CD4-positive, alpha-beta T cell treated with Interleukin-4 for 4 hours (primary cell): ENCODE data around the gene MEGF11.
"Not testable (repeated sequence)": the region's sequence is repeated elsewhere in the genome, so short reads cannot be mapped to it uniquely, and the experiment has no call there.

Experiments used
- DNase-seq: peaks from one replicate; pipeline ENCODE4 v3.0.0-alpha.2; 2020

MEGF11 gene

DNA sequence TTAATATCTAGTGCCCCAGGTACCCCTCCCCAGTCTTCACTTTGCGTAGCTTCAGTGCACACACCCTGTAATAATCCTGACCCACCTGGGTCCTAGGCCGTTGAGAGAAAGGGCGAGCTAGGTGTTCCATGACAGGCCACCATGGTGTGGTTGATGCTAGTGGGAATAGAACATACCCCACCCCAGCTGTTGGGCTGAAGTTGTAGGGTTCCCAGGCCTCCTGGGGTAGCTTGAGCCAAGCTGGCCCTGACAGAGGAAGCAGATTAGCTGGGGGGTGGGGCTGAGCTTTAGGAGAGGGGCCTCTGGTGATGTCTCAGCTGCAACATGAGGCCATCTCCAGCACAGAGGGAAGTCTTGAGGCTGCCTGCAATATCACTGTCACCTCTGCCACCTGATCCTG is 343.7 kb downstream of the MEGF11 start:
- no peak for DNase-seq

GRCh38 chr15:65908876-65909275 is 344.7 kb downstream of the MEGF11 start:
- DNase-seq = no peak

GRCh38 chr15:65907661-65908060 is 345.9 kb downstream of the MEGF11 start:
- DNase-seq = no peak

DNA sequence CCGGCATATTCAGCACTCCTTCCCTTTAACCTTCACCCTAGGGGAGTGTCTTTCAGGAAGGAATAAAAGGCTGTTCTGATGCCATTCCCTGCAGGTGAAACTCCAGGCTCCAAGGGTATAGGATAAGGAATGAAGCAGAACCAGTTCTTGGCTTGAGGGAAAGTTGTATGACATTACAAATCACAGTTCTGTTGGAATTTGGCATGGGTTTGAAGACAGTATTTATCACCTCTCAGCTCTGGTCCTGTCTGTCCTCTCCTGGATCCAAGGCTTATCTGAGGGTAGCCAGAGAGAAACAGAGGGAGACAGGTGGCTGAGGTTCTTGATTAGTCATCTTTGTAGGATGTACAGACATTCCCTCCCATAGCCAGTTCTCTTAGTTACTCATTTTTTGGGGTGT is 347.2 kb downstream of the MEGF11 start:
- DNase-seq = no peak

DNA sequence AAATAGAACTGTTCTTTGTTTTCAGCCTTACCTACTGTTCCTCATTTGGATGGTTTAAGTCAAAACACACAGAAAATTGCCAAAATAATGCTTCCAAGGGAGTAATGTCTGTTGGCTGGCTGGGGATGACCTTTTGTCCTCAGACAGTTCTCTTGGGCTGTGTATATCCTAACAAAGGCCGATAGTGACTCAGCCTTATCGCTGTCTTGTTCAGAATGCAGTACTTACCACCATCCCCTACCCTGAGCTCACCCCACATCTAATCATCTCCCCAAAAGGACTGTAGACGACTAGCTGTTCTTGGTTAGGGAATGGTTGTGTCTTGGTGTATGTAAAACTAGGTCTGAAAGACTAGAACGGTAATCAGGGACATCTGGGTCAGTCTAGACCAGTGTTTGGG is 349.2 kb downstream of the MEGF11 start:
- DNase-seq = no peak

- no peak for DNase-seq
Measured at GRCh38 chr15:65903296-65904073, 350.1 kb downstream of the MEGF11 start.

- peak; percentile 27 for DNase-seq
Measured at GRCh38 chr15:65902373-65902772, 351.2 kb downstream of the MEGF11 start.

- DNase-seq = no peak
Measured at GRCh38 chr15:65901836-65902235, 351.7 kb downstream of the MEGF11 start.

- DNase-seq = no peak
Measured at GRCh38 chr15:65901336-65901735, 352.2 kb downstream of the MEGF11 start.

- no peak for DNase-seq
Measured at GRCh38 chr15:65900488-65900887, 353.1 kb downstream of the MEGF11 start.

- DNase-seq = no peak
Measured at GRCh38 chr15:65896236-65896635, 357.3 kb downstream of the MEGF11 start.

- no peak for DNase-seq
Measured at GRCh38 chr15:65893060-65893459, 360.5 kb downstream of the MEGF11 start.

GRCh38 chr15:65888981-65889380 is 364.6 kb downstream of the MEGF11 start:
- peak; percentile 44 for DNase-seq

DNA sequence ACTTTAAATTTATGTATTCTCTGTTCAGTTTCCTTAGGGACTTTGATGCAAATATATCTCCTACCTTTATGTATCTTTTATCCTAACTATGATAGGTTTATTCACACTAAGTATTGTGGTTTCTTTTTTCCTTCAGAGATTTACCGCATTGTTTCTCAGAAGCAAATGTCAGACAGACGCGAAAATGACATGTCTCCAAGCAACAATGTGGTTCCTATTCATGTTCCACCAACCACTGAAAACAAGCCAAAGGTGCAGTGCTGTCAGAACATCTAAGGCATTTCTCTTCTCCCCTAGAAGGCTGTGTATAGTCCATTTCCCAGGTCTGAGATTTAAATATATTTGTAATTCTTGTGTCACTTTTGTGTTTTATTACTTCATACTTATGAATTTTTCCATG is 366.0 kb downstream of the MEGF11 start:
- peak; percentile 74 for DNase-seq

GRCh38 chr15:65885668-65886218 is 367.8 kb downstream of the MEGF11 start:
- no peak for DNase-seq

DNA sequence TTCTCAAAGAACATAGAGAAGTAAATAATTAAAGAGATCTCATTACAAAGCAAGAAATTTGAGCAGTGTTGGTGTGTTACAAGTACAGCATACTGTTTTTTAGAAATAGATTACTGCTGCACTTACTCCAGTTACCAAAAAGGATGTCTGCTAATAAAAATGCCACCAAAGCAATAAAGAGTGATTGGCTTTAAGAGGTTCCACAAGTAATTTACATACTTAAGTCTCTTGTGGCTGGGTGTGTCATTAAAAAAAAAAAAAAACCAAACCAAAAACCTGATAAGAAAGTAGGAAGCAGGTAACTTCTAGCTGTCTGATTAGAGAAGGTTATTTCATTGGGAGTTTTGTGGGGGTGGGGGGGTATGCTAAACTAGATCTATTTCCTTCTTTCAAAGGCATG is 369.0 kb downstream of the MEGF11 start:
- DNase-seq = peak; percentile 32

- DNase-seq = no peak
Measured at GRCh38 chr15:65883571-65883970, 370.0 kb downstream of the MEGF11 start.

- no peak for DNase-seq
Measured at GRCh38 chr15:65881766-65882434, 371.6 kb downstream of the MEGF11 start.

GRCh38 chr15:65877749-65878148 is 375.8 kb downstream of the MEGF11 start:
- DNase-seq = no peak

DNA sequence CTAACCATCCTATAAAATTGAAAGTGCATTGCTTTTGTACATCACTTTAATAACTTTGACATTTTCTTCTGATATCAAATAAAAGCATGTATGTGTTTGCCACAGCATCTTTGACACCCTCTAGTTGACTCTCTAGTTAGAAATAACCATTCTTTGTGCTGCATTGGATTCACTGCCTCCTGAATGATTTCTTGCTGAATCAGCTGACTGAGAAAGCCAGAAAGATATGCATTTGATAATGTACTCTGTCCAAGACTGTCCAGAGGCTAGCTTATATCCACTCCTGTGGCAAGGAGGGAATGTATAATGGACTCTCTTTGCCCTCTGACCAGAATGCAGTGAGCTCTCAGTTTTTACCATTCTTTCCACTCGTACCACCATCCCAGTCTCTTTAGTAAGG is 378.1 kb downstream of the MEGF11 start:
- no peak for DNase-seq

DNA sequence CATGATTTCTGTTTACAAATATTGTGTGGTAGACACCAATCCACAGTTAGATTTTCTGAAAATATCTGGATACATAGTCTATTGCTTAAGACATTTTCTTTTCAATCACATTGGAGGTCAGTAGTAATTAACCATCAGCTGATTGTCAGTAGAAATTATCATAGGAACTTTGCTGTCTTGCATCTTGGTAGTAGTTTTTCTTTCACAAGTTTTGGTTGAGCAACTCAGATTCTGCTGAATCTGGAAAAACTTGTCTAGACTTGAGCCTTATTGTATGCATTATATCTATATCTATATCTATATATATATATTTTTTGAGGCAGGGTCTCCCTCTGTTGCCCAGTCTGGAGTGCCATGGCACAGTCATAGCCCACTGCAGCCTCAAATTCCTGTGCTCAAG is 380.3 kb downstream of the MEGF11 start:
- no peak for DNase-seq

GRCh38 chr15:65872596-65872995 is 381.0 kb downstream of the MEGF11 start:
- DNase-seq = not testable (repeated sequence)

DNA sequence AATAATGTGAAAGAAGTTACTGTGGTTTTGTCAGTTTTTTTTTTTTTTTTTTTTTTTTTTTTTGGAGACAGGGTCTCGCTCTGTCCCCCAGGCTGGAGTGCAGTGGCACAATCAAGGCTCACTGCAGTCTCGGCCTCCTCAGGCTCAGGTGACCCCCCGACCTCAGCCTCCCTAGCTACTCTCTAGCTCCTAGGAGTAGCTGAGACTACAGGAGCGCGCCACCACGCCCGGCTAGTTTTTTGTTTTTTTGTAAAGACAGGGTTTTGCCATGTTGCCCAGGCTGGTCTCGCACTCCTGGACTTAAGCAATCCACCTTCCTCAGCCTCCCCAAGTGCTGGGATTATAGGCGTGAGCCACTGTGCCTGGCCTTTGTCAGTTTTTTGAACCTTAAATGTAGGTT is 381.7 kb downstream of the MEGF11 start:
- DNase-seq = not testable (repeated sequence)

DNA sequence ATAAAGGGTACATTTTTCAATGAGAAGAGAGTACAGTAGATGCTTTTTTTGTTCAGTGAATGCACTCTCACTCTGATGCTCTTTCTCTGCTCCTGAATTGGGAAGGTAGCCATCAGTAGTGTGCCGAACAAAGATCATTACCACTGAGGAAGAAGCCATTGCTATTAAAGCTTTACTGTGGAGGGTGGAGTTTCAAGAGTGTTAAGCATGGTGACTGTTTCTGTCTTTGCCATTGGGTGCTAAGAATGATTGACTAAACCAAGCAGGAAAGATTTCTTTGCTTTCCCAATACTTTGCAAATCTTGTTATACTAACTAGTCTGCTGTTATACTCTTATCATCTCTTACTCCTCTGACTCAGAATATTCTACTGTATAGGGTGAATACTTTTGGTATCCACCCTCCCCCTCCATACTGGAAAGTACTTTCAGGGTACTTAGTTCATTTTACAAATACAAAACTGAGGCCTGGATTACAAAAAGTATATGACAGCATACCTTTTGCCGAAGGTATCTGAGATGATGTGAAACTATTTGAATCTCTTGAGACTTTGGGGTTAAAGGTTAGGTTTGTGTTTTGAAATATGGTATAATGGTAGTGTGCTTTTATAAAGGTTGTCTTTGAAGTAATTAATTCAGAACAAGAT is 382.5 kb downstream of the MEGF11 start:
- peak; percentile 33 for DNase-seq
